ENCODE results near the gene SERPINE3.

SERPINE3 gene

DNA sequence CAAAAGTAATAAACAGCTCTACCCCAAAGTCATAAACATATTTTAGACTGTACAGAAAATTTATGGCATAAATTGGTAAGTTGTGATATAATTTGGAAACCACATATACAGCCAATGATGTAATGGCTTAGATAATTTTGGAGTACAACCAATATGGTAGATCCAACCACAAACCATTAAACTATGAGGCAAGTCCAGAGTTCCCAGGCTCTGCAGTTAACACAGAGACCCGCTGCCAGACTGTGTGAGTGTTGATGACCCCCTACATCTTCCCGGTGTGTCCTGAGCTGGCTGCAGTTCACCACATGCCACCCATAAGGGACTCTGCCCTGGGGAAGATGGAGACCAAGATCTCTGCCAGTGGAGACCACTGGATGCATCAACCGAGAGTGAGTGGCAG, 9.9 kb upstream of the SERPINE3 start:
- TF ChIP-seq ELF4 (IDR thresholded peaks at IDR 0.05) (no peak), ARNT (IDR thresholded peaks at IDR 0.05) (no peak), LEF1 (IDR thresholded peaks at IDR 0.05; ENCODE audit: borderline replicate concordance) (no peak), FOXM1 (IDR thresholded peaks at IDR 0.05; ENCODE audit: borderline replicate concordance) (no peak), FOXA1 (IDR thresholded peaks at IDR 0.05) (no peak), HDGF (IDR thresholded peaks at IDR 0.05; ENCODE audit: borderline replicate concordance) (no peak)
- ChIA-PET POLR2A (no interaction called here), CTCF (interaction anchor here (0.7 kb wide), 1 partner anchor 14 kb away, joined by 3 read pairs; no protein-coding TSS in a partner anchor)
- DNase-seq (ENCODE audit: extremely low spot score): no peak

DNA sequence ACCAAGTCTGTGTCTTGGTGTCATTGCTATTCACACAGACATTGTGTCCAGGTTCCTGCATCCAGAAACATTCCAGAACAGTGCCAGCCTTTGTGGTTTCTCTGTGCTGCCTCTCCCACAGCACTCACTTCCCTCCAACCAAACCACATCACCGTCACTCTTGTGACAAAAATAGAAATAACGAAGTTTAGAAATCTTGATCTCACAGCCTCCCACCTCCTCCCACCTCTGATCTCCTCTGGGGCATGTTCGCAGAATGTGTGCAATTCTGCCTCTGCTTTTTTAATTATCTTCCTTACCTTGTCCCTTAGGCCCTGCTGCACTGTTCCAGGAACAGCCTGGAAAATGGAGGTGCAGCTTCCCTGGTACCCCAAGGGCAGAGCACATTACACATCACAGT, 8.7 kb upstream of the SERPINE3 start:
- DNase-seq (ENCODE audit: extremely low spot score): no peak
- POLR2A ChIA-PET: no interaction called here
- CTCF ChIA-PET: no interaction called here
- TF ChIP-seq ZNF384 (IDR thresholded peaks at IDR 0.05) (no peak), TARDBP (IDR thresholded peaks at IDR 0.05) (no peak), FOXM1 (IDR thresholded peaks at IDR 0.05; ENCODE audit: borderline replicate concordance) (no peak), L3MBTL2 (conservative IDR thresholded peaks at IDR 0.05) (no peak), ELF4 (IDR thresholded peaks at IDR 0.05) (no peak), HDGF (IDR thresholded peaks at IDR 0.05; ENCODE audit: borderline replicate concordance) (no peak), CTBP1 (IDR thresholded peaks at IDR 0.05; ENCODE audit: borderline replicate concordance) (no peak), SP1 (IDR thresholded peaks at IDR 0.05) (no peak), SUZ12 (IDR thresholded peaks at IDR 0.05) (no peak), LEF1 (IDR thresholded peaks at IDR 0.05; ENCODE audit: borderline replicate concordance) (no peak), ARNT (IDR thresholded peaks at IDR 0.05) (no peak), BHLHE40 (IDR thresholded peaks at IDR 0.05; ENCODE audit: borderline replicate concordance) (no peak), FOXK2 (IDR thresholded peaks at IDR 0.05) (no peak), FOXA1 (IDR thresholded peaks at IDR 0.05) (no peak), NFRKB (IDR thresholded peaks at IDR 0.05) (no peak)
- TF ChIP-seq, protein P1, sequence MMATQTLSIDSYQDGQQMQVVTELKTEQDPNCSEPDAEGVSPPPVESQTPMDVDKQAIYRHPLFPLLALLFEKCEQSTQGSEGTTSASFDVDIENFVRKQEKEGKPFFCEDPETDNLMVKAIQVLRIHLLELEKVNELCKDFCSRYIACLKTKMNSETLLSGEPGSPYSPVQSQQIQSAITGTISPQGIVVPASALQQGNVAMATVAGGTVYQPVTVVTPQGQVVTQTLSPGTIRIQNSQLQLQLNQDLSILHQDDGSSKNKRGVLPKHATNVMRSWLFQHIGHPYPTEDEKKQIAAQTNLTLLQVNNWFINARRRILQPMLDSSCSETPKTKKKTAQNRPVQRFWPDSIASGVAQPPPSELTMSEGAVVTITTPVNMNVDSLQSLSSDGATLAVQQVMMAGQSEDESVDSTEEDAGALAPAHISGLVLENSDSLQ (IDR thresholded peaks at IDR 0.05): no peak

DNA sequence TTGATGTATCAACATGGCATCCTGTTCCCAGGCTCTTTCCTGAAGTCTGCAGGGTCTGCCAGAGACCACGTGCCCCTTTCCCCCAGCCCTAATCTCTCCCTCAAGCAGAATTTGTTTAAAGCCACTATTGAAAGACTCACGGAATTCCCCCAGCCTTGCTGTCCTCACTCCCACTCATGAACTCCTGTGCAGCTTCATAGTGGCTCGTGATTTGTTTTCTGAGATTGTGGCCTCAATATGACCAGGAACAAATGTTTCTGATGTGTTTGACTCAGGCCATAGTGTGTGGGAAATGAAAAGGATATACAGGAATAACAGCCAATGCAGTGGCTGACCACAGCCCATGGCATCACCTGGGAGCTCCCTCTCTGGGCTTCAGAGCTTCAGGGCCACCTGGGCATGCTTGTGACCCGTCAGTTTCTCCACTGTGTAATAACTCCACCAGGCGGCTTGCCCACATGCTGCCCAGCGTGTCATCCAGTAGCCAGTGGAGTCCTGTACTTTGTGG, 8.1 kb upstream of the SERPINE3 start:
- DNase-seq (ENCODE audit: extremely low spot score): no peak
- CTCF ChIA-PET: interaction anchor here (0.6 kb wide), 1 partner anchor 29 kb away, joined by 3 read pairs; no protein-coding TSS in a partner anchor
- no peak for TF ChIP-seq NFRKB (IDR thresholded peaks at IDR 0.05)
- POLR2A ChIA-PET: no interaction called here

DNA sequence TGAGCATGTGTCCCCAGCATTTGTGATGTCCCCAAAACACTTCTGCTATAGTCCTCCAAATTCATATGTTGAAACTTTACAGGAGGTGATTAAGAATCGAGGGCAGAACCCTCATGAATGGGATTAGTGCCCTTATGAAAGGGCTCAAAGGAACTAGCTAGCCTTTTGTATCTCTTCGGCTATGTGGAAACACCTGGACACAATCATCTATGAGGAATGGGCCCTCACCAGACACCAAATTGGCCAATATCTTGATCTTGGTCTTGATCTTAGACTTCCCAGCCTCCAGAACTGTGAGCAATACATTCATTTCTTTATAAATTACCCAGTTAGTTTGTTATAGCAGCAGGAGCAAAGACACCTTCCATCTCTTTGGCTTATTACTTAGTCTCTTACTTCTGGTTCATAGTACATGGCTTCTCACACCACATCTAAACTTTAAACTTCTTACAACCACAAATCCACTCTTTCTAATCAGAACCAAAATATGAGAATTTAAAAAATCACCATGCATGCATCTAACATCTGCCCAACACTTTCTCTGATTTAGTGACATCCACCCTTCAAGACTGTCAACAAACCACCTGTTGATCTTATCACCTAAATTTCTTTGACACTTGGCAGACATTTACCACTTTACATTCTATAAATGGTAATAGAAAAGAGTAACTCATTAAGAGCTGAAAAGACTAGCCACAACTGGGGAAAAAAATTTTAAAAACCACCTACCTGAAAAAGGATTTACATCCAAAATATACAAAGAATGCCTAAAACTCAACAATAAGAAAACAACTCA, 6.7 kb upstream of the SERPINE3 start:
- POLR2A ChIA-PET: no interaction called here
- TF ChIP-seq, protein P1 (IDR thresholded peaks at IDR 0.05): no peak
- no peak for TF ChIP-seq ZNF384 (IDR thresholded peaks at IDR 0.05)
- no peak for TF ChIP-seq ARNT (IDR thresholded peaks at IDR 0.05)
- no peak for TF ChIP-seq NFRKB (IDR thresholded peaks at IDR 0.05)
- no peak for TF ChIP-seq FOXK2 (IDR thresholded peaks at IDR 0.05)
- TF ChIP-seq SUZ12 (IDR thresholded peaks at IDR 0.05): no peak
- TF ChIP-seq L3MBTL2 (conservative IDR thresholded peaks at IDR 0.05): no peak
- TF ChIP-seq FOXA1 (IDR thresholded peaks at IDR 0.05): no peak
- TF ChIP-seq TARDBP (IDR thresholded peaks at IDR 0.05): no peak
- no peak for TF ChIP-seq BHLHE40 (IDR thresholded peaks at IDR 0.05; ENCODE audit: borderline replicate concordance)
- no peak for TF ChIP-seq HDGF (IDR thresholded peaks at IDR 0.05; ENCODE audit: borderline replicate concordance)
- TF ChIP-seq CTBP1 (IDR thresholded peaks at IDR 0.05; ENCODE audit: borderline replicate concordance): no peak
- TF ChIP-seq SP1 (IDR thresholded peaks at IDR 0.05): no peak
- no peak for DNase-seq (ENCODE audit: extremely low spot score)
- CTCF ChIA-PET: interaction anchor here (0.7 kb wide), 1 partner anchor 796 kb away, joined by 3 read pairs; no protein-coding TSS in a partner anchor

DNA sequence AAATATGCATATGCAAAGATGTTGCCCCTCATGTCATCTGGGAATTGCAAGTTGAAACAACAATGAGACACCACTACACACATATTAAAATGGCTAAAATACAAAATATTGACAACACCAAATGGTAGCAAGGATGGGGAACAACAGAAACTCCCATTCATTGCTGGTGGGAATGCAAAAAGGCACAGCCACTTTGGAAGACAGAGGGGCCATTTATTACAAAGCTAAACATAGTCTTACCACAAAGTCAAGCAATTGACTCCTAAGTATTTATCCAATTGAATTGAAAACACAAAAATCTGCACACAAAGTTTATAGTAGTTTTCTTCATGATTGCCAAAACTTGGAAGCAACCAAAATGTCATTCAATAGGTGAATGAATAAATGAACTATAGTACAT, 6.1 kb upstream of the SERPINE3 start:
- ChIA-PET CTCF (no interaction called here), POLR2A (no interaction called here)
- no peak for DNase-seq (ENCODE audit: extremely low spot score)
- TF ChIP-seq L3MBTL2 (conservative IDR thresholded peaks at IDR 0.05) (no peak), ZNF384 (IDR thresholded peaks at IDR 0.05) (no peak), LEF1 (IDR thresholded peaks at IDR 0.05; ENCODE audit: borderline replicate concordance) (no peak), TARDBP (IDR thresholded peaks at IDR 0.05) (no peak), SP1 (IDR thresholded peaks at IDR 0.05) (no peak), BHLHE40 (IDR thresholded peaks at IDR 0.05; ENCODE audit: borderline replicate concordance) (no peak), CTBP1 (IDR thresholded peaks at IDR 0.05; ENCODE audit: borderline replicate concordance) (no peak), NFRKB (IDR thresholded peaks at IDR 0.05) (no peak), FOXA1 (IDR thresholded peaks at IDR 0.05) (no peak), SUZ12 (IDR thresholded peaks at IDR 0.05) (no peak), ARNT (IDR thresholded peaks at IDR 0.05) (no peak), HDGF (IDR thresholded peaks at IDR 0.05; ENCODE audit: borderline replicate concordance) (no peak), ELF4 (IDR thresholded peaks at IDR 0.05) (no peak), FOXM1 (IDR thresholded peaks at IDR 0.05; ENCODE audit: borderline replicate concordance) (no peak), FOXK2 (IDR thresholded peaks at IDR 0.05) (no peak)
- TF ChIP-seq, protein P1 (IDR thresholded peaks at IDR 0.05): no peak

DNA sequence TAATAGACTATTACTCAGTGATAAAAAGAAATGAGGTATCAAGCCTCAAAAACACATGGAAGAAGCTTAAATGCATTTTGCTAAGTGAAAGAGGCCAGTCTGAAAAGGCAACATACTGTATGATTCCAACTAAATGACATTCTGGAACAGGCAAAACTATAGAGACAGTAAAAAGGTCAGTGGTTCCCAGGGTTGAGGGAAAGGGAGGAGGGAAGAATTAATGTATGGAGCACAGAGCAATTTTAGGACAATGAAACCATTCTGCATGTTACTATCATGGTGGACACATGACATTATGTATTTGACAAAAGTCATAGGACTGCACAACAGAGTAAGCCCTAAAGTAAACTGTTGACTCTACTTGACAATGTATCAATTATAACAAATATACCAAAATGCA, 5.7 kb upstream of the SERPINE3 start:
- TF ChIP-seq L3MBTL2 (conservative IDR thresholded peaks at IDR 0.05) (no peak), CTBP1 (IDR thresholded peaks at IDR 0.05; ENCODE audit: borderline replicate concordance) (no peak), SUZ12 (IDR thresholded peaks at IDR 0.05) (no peak), BHLHE40 (IDR thresholded peaks at IDR 0.05; ENCODE audit: borderline replicate concordance) (no peak), FOXA1 (IDR thresholded peaks at IDR 0.05) (no peak), ARNT (IDR thresholded peaks at IDR 0.05) (no peak), TARDBP (IDR thresholded peaks at IDR 0.05) (no peak), SP1 (IDR thresholded peaks at IDR 0.05) (no peak)
- CTCF ChIA-PET: no interaction called here
- DNase-seq (ENCODE audit: extremely low spot score): no peak
- POLR2A ChIA-PET: no interaction called here
